Mucosa of rectum (tissue), 2 donors: Measurements from ENCODE around the gene PLXNA4.
"Not testable (repeated sequence)": the region's sequence is repeated elsewhere in the genome, so short reads cannot be mapped to it uniquely, and the experiment has no call there.

Source experiments
- H3K27ac ChIP-seq, 2 donors: one replicate each; pipeline ENCODE4 v1.7.0; 2013; ENCODE audit warnings: inconsistent platforms in 2 of 2, low read depth in 2 of 2, low read length in 2 of 2
- H3K27me3 ChIP-seq, 2 donors: one replicate each; pipeline ENCODE4 v1.7.0; 2013; ENCODE audit warnings: low read length in 2 of 2; ENCODE audit not compliant: control insufficient read depth in 2 of 2, insufficient read depth in 2 of 2
- H3K36me3 ChIP-seq, 2 donors: one replicate each; pipeline ENCODE4 v1.7.0; 2013; ENCODE audit warnings: low read length in 2 of 2; ENCODE audit not compliant: control insufficient read depth in 2 of 2, insufficient read depth in 2 of 2
- H3K4me1 ChIP-seq, 2 donors: one replicate each; pipeline ENCODE4 v1.7.0; 2013; ENCODE audit warnings: low read length in 2 of 2, mild to moderate bottlenecking in 1 of 2; ENCODE audit not compliant: control insufficient read depth in 2 of 2, insufficient read depth in 2 of 2
- H3K4me3 ChIP-seq, 2 donors: one replicate each; pipeline ENCODE4 v1.7.0; 2013; ENCODE audit warnings: low read length in 2 of 2
- H3K9ac ChIP-seq, 2 donors: one replicate each; pipeline ENCODE4 v1.7.0; 2013; ENCODE audit warnings: low read length in 2 of 2, low read depth in 1 of 2, mild to moderate bottlenecking in 1 of 2
- H3K9me3 ChIP-seq, 2 donors: one replicate each; pipeline ENCODE4 v1.7.0; 2013; ENCODE audit warnings: low read length in 2 of 2; ENCODE audit not compliant: control insufficient read depth in 2 of 2
- donor health status: healthy.
- donor health status: Normal muscosa, but diverticular disease.

PLXNA4 gene

DNA sequence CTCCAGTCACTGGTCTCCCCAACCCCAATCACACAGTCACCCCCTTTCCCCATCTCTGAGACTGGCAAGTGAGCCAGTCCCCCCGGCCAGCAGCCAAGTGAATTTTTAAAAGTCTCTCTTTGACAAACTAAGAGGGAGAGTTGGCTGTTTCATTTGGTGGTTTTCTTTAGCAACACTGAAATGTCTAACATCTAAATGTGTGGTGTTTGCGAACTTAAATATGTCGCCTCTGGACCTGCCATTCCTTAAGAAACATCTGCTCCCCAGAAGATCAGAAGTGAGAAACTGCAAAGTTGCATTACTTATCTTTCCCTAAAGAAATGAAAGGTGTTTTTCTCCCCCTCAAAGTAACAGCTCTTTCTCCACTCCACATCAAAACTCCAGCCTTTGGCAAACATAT is 34.7 kb upstream of the PLXNA4 start:
- H3K9ac ChIP-seq: no peak overlapping the region
- peaks cover 5 to 7% of the 10 kb centered on the region in 2 donors for H3K27me3 ChIP-seq
- no peaks in the 10 kb centered on the region for H3K4me1 ChIP-seq
- no peaks in the 10 kb centered on the region for H3K36me3 ChIP-seq
- H3K9me3 ChIP-seq: no peaks in the 10 kb centered on the region
- no peak overlapping the region for H3K4me3 ChIP-seq
- no peak overlapping the region for H3K27ac ChIP-seq

DNA sequence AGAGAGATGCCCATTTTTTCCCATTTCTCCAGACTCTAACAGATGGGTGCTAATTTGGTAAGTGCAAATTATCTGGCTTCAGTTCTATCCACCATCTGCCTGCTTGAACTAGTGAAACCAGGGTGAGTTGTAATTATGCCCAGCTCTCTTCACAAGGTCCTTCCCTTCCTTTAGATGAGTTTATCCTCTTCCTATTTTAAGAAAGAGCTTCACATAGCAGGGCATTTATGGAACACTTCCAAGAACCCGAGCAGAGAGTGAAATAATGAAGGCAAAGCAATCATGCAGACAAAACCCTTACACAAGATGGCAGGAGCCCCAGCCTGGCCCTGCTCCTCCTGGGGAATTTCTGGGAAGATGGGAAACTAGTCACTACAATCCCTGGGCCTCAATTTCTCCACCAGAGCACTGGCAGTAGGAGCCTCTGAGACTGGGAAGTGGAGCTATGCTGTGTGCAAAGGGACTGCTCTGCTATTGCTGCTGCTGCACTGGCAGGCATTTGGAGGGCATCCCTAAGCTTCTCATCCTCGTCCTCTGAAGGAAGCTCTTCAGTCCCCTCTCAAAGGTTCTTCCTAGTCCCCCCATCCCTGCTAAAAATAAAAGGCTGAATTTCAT is 33.7 kb upstream of the PLXNA4 start:
- Histone ChIP-seq H3K27ac (no peak overlapping the region), H3K36me3 (no peaks in the 10 kb centered on the region), H3K9ac (no peak overlapping the region), H3K4me1 (no peaks in the 10 kb centered on the region), H3K27me3 (no peaks in the 10 kb centered on the region), H3K4me3 (no peak overlapping the region), H3K9me3 (no peaks in the 10 kb centered on the region)

DNA sequence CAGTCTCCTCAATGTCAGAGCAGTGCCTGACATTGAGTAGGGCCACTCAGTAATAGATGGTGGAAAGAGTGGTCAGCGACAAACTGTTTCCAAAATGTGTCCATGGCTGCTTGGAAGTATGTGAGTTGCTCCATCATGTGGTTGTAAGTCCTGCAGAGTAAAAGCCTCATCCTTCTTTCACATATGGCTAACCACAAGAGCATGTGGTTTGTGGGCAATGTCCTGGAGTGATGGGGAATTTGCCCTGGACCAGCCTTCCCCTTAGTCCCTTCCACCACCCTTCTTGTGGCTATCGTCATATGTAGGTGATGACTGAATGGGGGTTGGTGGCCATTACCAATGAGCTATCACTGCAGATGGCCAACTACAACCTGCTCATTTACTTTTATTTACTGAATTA is 33.0 kb upstream of the PLXNA4 start:
- Histone ChIP-seq H3K9ac (no peak overlapping the region), H3K36me3 (no peaks in the 10 kb centered on the region), H3K4me1 (no peaks in the 10 kb centered on the region), H3K4me3 (no peak overlapping the region), H3K9me3 (no peaks in the 10 kb centered on the region), H3K27me3 (no peaks in the 10 kb centered on the region), H3K27ac (no peak overlapping the region)

DNA sequence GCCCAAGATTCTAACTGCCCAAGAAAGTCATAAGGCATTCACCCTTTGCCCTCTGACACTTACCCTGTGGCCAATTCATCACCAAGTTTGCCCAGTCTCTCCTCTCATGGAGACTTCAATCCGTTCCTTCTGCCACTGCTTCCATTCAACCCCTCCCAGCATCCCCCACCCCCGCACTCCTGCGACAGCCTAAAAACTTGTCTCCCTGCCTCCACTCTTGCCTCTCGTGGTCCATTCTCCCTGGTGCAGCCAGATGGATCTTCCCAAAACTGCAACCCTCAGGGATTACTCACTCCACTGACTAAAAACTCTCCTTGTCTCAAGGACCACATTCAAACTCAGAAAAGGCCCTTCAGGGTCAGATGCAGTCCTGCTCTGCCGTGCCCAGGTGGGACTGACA is 32.3 kb upstream of the PLXNA4 start:
- no peak overlapping the region for H3K9ac ChIP-seq
- no peaks in the 10 kb centered on the region for H3K9me3 ChIP-seq
- H3K4me1 ChIP-seq: no peaks in the 10 kb centered on the region
- H3K27ac ChIP-seq: no peak overlapping the region
- no peak overlapping the region for H3K4me3 ChIP-seq
- no peaks in the 10 kb centered on the region for H3K36me3 ChIP-seq
- no peaks in the 10 kb centered on the region for H3K27me3 ChIP-seq

DNA sequence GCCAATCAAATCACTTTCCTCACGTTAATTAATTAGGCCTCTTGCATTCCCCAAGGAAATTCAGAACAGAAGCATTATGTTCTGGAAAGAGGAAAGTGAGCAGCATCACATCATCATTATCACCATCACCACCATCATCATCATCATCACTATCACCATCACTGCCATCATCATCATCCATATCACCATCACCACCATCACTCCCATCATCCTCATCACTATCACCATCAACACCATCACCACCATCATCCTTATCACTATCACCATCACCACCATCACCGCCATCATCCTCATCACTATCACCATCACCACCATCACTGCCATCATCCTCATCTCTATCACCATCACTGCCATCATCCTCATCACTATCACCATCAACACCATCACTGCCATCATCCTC is 31.4 kb upstream of the PLXNA4 start:
- Histone ChIP-seq H3K9me3 (no peaks in the 10 kb centered on the region), H3K27me3 (no peaks in the 10 kb centered on the region), H3K4me3 (no peak overlapping the region), H3K27ac (no peak overlapping the region), H3K4me1 (no peaks in the 10 kb centered on the region), H3K36me3 (no peaks in the 10 kb centered on the region), H3K9ac (no peak overlapping the region)

DNA sequence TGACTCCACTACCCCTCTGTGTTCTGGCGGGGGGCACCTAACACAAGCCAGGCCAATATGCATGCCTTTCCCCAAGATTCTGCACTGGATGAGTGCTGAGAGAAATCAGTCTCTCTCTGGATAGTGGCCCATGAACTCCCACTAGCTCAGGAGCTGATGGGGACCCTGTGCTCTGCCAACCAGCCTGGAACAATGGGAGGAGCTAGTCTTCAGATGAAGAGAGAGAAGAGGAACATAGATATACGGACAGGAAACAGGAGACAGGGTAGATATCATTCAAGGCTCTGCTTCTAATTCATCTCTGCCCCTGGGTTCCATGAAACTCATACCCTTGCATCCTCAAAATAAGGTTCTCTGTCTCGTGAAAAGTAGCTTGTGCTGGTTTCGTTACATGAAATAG is 27.9 kb upstream of the PLXNA4 start:
- Histone ChIP-seq H3K27me3 (no peaks in the 10 kb centered on the region), H3K9ac (no peak overlapping the region), H3K9me3 (no peaks in the 10 kb centered on the region), H3K4me3 (no peak overlapping the region), H3K4me1 (no peaks in the 10 kb centered on the region), H3K27ac (no peak overlapping the region), H3K36me3 (no peaks in the 10 kb centered on the region)

DNA sequence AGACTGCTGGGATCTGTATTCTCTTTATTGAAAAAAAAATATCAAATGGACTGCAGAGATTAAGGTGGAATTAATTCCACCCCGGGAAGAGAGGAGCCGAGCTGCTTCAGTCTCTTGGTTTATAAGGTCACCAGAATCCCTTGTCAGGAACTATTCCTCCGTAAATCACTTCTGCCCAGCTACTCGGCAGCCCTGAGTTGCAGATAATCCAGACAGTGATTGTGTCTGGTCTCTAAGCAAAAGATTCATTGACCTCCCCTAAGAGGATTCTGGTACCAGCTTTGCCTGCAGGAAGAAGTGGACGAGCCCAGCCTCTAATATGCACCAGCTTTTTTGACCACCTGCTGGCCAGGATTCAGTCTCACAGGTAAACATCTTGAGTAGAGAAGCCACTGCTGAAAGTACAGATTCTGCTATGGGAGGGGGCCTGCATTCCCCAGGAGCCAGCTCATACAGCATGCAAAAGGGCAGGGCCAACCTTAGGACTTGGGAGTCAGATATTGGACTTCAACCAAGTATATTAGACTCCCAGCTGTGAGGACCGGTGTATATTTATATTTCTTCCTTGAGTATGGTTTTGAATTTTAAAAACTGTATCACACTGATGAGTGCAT is 27.1 kb upstream of the PLXNA4 start:
- no peak overlapping the region for H3K27ac ChIP-seq
- H3K9ac ChIP-seq: no peak overlapping the region
- no peak overlapping the region for H3K4me3 ChIP-seq
- H3K36me3 ChIP-seq: no peaks in the 10 kb centered on the region
- H3K4me1 ChIP-seq: no peaks in the 10 kb centered on the region
- no peaks in the 10 kb centered on the region for H3K27me3 ChIP-seq
- H3K9me3 ChIP-seq: no peaks in the 10 kb centered on the region

DNA sequence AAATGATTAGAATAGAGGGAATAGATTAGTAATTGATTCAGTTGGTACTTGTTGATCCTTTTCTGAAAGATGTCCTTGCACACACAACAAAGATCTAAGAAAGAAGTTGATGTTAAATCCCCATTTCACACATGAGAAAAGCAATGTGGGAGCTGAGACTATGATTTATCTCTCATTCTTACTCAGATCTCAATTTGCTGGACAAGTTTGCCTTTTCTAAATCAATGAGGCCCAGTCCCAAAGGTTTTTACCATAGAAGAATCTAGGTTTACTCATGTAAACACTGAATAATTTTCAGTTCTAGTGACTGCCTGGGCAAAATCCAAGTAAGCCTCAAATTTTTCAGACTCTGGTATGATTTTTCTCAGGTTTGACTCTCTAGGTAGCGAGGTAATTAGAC is 25.5 kb upstream of the PLXNA4 start:
- H3K36me3 ChIP-seq: no peaks in the 10 kb centered on the region
- H3K9ac ChIP-seq: no peak overlapping the region
- no peak overlapping the region for H3K4me3 ChIP-seq
- no peaks in the 10 kb centered on the region for H3K27me3 ChIP-seq
- no peak overlapping the region for H3K27ac ChIP-seq
- H3K9me3 ChIP-seq: no peaks in the 10 kb centered on the region
- no peaks in the 10 kb centered on the region for H3K4me1 ChIP-seq

DNA sequence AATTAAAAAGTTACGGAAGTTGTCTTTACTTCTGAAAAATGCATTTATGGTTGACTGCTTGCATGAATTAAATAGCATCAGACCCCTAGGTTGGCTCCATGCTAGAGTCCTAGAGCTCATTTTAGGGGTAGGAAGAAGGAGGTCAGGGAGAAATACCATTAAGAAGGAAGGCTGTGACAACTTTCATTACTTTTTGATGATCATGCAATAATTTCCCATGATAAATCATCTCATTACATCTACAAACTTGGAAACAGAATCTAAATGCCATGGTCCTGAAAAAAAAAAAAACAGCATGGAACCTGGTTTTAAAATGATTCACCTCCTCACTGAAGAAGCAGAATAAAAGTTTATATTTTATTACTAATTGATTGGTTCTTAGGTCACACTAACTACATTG is 20.3 kb upstream of the PLXNA4 start:
- H3K4me1 ChIP-seq: no peaks in the 10 kb centered on the region
- H3K4me3 ChIP-seq: no peak overlapping the region
- H3K27ac ChIP-seq: no peak overlapping the region
- H3K9me3 ChIP-seq: no peaks in the 10 kb centered on the region
- H3K27me3 ChIP-seq: peaks cover 0 to 4% of the 10 kb centered on the region in 2 donors
- H3K36me3 ChIP-seq: no peaks in the 10 kb centered on the region
- no peak overlapping the region for H3K9ac ChIP-seq

DNA sequence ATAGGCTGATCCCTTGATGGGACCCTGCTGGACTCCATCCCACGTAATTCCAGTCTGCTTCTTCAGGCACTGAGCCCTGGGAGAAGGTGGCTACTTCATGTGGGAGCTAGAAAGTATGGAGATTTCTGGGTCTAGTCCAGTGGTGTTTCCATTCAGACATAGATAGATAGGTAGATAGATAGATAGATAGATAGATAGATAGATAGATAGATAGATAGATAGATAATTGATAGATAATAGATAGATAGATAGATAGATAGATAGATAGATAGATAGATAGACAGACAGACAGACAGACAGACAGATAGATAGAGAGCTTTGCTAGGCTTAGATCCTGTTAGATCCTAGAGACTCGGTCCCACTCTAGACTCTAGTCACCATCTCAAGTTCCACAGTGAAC is 18.5 kb upstream of the PLXNA4 start:
- H3K36me3 ChIP-seq, H3K4me3 ChIP-seq, H3K9ac ChIP-seq, H3K27ac ChIP-seq, H3K4me1 ChIP-seq, H3K9me3 ChIP-seq, H3K27me3 ChIP-seq: not testable (repeated sequence)
